Mammary epithelial cell (primary cell): ENCODE results near the gene FILIP1.

Source experiments
- EZH2 ChIP-seq: IDR thresholded peaks from 2 replicates; pipeline ENCODE4 v1.6.1; 2012; ENCODE audit warnings: low read length, inconsistent platforms, borderline replicate concordance
- TF ChIP-seq, protein P1 (sequence below), 2 donors: IDR thresholded peaks in 1 of 2; conservative IDR thresholded peaks in 1 of 2; 2 replicates each; pipeline ENCODE4 v1.5.1; 2011 to 2012; ENCODE audit warnings: inconsistent platforms in 2 of 2, low read length in 2 of 2, mild to moderate bottlenecking in 2 of 2, control low read depth in 1 of 2, low read depth in 1 of 2; ENCODE audit not compliant: insufficient read depth in 1 of 2; ENCODE audit errors: extremely low read depth in 1 of 2

DNA sequence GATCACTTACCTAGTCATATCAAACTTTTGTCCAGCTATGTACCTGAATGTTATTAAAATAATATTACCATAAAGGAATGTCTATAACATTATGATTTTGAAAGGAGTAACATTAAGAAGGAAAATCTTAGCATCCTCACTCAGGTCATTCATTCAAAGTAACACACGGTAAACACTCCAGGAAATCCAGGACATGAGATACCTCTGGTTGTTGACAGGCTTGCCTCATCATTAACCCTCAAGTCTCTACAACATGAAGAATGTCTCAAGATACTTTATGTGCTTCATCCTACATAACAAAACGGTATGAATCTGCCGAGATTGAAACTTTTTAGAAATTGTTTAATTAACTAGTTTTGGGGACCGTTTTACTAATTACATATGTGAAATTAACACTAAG lies 690 bp upstream of the FILIP1 start:
- TF ChIP-seq, protein P1, sequence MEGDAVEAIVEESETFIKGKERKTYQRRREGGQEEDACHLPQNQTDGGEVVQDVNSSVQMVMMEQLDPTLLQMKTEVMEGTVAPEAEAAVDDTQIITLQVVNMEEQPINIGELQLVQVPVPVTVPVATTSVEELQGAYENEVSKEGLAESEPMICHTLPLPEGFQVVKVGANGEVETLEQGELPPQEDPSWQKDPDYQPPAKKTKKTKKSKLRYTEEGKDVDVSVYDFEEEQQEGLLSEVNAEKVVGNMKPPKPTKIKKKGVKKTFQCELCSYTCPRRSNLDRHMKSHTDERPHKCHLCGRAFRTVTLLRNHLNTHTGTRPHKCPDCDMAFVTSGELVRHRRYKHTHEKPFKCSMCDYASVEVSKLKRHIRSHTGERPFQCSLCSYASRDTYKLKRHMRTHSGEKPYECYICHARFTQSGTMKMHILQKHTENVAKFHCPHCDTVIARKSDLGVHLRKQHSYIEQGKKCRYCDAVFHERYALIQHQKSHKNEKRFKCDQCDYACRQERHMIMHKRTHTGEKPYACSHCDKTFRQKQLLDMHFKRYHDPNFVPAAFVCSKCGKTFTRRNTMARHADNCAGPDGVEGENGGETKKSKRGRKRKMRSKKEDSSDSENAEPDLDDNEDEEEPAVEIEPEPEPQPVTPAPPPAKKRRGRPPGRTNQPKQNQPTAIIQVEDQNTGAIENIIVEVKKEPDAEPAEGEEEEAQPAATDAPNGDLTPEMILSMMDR (conservative IDR thresholded peaks at IDR 0.05 in 1 of 2, IDR thresholded peaks at IDR 0.05 in 1 of 2; ENCODE audit: extremely low read depth in 1 of 2, insufficient read depth in 1 of 2, low read depth in 1 of 2, low read length in 2 of 2) = no peak
- no peak for TF ChIP-seq EZH2
